Measurements from ENCODE around the gene RAP1GAP.

DNA sequence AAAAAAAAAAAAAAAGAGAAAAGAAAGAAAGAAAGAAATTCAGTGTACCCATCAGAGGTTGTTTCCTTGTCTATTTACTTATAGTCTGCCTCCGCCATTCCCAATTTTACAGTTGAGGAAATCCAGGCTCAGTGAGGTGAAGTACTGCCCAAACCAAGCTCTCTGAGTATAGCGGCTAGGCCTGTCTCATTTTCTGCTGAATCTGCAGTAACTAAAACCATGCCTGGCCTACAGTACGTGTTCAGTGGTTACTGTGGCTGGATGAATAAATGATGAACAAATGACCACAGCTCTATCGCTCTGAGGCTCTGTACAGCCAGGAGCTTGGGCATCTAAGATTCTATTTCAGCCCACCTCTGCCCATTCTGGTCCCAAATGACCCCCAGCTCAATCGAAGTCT, 24.3 kb downstream of the RAP1GAP start:
- TF ChIP-seq, protein P1, sequence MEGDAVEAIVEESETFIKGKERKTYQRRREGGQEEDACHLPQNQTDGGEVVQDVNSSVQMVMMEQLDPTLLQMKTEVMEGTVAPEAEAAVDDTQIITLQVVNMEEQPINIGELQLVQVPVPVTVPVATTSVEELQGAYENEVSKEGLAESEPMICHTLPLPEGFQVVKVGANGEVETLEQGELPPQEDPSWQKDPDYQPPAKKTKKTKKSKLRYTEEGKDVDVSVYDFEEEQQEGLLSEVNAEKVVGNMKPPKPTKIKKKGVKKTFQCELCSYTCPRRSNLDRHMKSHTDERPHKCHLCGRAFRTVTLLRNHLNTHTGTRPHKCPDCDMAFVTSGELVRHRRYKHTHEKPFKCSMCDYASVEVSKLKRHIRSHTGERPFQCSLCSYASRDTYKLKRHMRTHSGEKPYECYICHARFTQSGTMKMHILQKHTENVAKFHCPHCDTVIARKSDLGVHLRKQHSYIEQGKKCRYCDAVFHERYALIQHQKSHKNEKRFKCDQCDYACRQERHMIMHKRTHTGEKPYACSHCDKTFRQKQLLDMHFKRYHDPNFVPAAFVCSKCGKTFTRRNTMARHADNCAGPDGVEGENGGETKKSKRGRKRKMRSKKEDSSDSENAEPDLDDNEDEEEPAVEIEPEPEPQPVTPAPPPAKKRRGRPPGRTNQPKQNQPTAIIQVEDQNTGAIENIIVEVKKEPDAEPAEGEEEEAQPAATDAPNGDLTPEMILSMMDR (IDR thresholded peaks at IDR 0.05) = no peak
- TF ChIP-seq POLR2A (IDR thresholded peaks at IDR 0.05) = no peak

Data from transverse colon (tissue), 3 donors.